K562 (cell line): ENCODE measurements around the gene SAT1. TPM values are rescaled to one million over a fixed set of nuclear protein-coding genes. Genes with fewer than 3 reads are reported as not detected.
A peak's percentile ranks its signal among the peaks of the same experiment; 100 is the strongest.

Experiments
- ATAC-seq: fragments of 200-7000 bp; cut with Tn5 transposase; 3 replicates; pipeline ENCODE4 v1.9.1; 2020; ENCODE audit warnings: moderate library complexity
- BruUV-seq: library from RNA; stranded (reverse); fragments of 400-500 nt; replicated peaks from 2 replicates; lab custom pipeline; 2021; lab: Mats Ljungman, UMichigan
- CTCF ChIA-PET: fragments of 300-600 bp; formaldehyde crosslinking; extraction: SDS; loops from one replicate; lab custom pipeline; 2021; ENCODE audit warnings: low intra/inter-chr PET ratio; lab: Yijun Ruan, JAX
- POLR2A ChIA-PET: fragments of 300-600, 350-650 bp; sonication (Branson Sonifier 250); formaldehyde crosslinking; extraction: SDS; loops from one replicate; lab custom pipeline; 2021; ENCODE audit warnings: antibody characterized with exemption, inconsistent platforms; lab: Yijun Ruan, JAX
- DNase-seq, 4 experiments: peaks; one replicate each; pipeline versions ENCODE4 v3.0.0 to v3.0.0-alpha.2; 2011 to 2018; ENCODE audit warnings: low spot score in 3 of 4, mixed read lengths in 3 of 4; ENCODE audit errors: extremely low read depth in 1 of 4
- FAIRE-seq: peaks from 2 replicates; lab custom pipeline; 2011; peaks lifted over from hg19 to GRCh38; lab: Jason Lieb, UNC
- H2AFZ ChIP-seq: 2 replicates; pipeline ENCODE4 v1.6.0; 2011; ENCODE audit warnings: low read depth, low read length, control low read depth, inconsistent platforms
- H3K27ac ChIP-seq: fragments of 200-600 bp; 3 replicates; pipeline ENCODE4 v1.8.0; 2011; ENCODE audit warnings: low read depth, mild to moderate bottlenecking, control low read depth, inconsistent platforms, low read length, moderate library complexity, mixed read lengths; ENCODE audit errors: extremely low read depth
- H3K27me3 ChIP-seq, 2 experiments: fragments of 300-600 bp in 1 of 2; 2 replicates in 1 of 2; 3 replicates in 1 of 2; pipeline versions ENCODE4 v1.6.0 to v1.8.0; 2011; ENCODE audit warnings: inconsistent platforms in 2 of 2, low read length in 2 of 2, mild to moderate bottlenecking in 1 of 2, mixed read lengths in 1 of 2, moderate library complexity in 1 of 2; ENCODE audit not compliant: control insufficient read depth in 2 of 2, insufficient read depth in 2 of 2
- H3K36me3 ChIP-seq: fragments of 300-600 bp; 3 replicates; pipeline ENCODE4 v1.8.0; 2011; ENCODE audit warnings: mild to moderate bottlenecking, low read length, inconsistent platforms; ENCODE audit not compliant: control insufficient read depth, insufficient read depth
- H3K4me1 ChIP-seq, 2 experiments: fragments of 200-600 bp in 1 of 2; replicated peaks in 1 of 2; 2 replicates in 1 of 2; 3 replicates in 1 of 2; pipeline versions ENCODE4 v1.5.1 to v1.8.0; 2011; ENCODE audit warnings: inconsistent platforms in 2 of 2, low read length in 2 of 2, mild to moderate bottlenecking in 1 of 2, mixed read lengths in 1 of 2, moderate library complexity in 1 of 2; ENCODE audit not compliant: control insufficient read depth in 2 of 2, insufficient read depth in 2 of 2
- H3K4me2 ChIP-seq: 2 replicates; pipeline ENCODE4 v1.6.1; 2011; ENCODE audit warnings: low read length, control low read depth, inconsistent platforms, mixed read lengths; ENCODE audit not compliant: insufficient read depth
- H3K4me3 ChIP-seq: fragments of 200-600 bp; sonication (generic), shearing (Covaris generic); 2 replicates; pipeline ENCODE4 v1.5.1; 2016; ENCODE audit warnings: control low read depth, inconsistent platforms
- H3K79me2 ChIP-seq: fragments of 200-600 bp; 3 replicates; pipeline ENCODE4 v1.8.0; 2011; ENCODE audit warnings: low read length, inconsistent platforms; ENCODE audit not compliant: control insufficient read depth, insufficient read depth
- H3K9ac ChIP-seq, 2 experiments: 2 replicates each; pipeline versions ENCODE4 v1.6.0 to v1.6.1; 2011; ENCODE audit warnings: low read depth in 2 of 2, low read length in 2 of 2, control low read depth in 1 of 2, inconsistent platforms in 1 of 2, mild to moderate bottlenecking in 1 of 2, mixed read lengths in 1 of 2; ENCODE audit not compliant: insufficient read depth in 1 of 2
- H3K9me1 ChIP-seq: one replicate; pipeline ENCODE4 v1.6.0; 2011; ENCODE audit warnings: inconsistent platforms, mild to moderate bottlenecking, low read length, moderate library complexity; ENCODE audit not compliant: control insufficient read depth, insufficient read depth
- H3K9me3 ChIP-seq: replicated peaks from 2 replicates; pipeline ENCODE4 v1.5.1; 2011; ENCODE audit warnings: low read depth, low read length, inconsistent platforms; ENCODE audit not compliant: control insufficient read depth, insufficient read depth
- H4K20me1 ChIP-seq: replicated peaks from 2 replicates; pipeline ENCODE4 v1.6.1; 2011; ENCODE audit warnings: low read length, inconsistent platforms, mixed read lengths; ENCODE audit not compliant: control insufficient read depth, insufficient read depth
- GATAD2A ChIP-seq: fragments of 450-650 bp; IDR thresholded peaks from 2 replicates; pipeline ENCODE4 v1.6.1; 2017
- HIVEP1 ChIP-seq: fragments of 250-450 bp; sonication (Bioruptor Pico); IDR thresholded peaks from 2 replicates; pipeline ENCODE4 v1.4.0; 2020; ENCODE audit warnings: mild to moderate bottlenecking
- HNRNPL ChIP-seq: fragments of 200-400 bp; formaldehyde crosslinking; IDR thresholded peaks from 2 replicates; pipeline ENCODE4 v1.6.1; 2017; ENCODE audit warnings: low read depth, mild to moderate bottlenecking, low read length
- PHF21A ChIP-seq: fragments of 450-650 bp; IDR thresholded peaks from 2 replicates; pipeline ENCODE4 v1.6.1; 2017; ENCODE audit warnings: low read depth, borderline replicate concordance
- POLR2B ChIP-seq: fragments of 450-650 bp; IDR thresholded peaks from 2 replicates; pipeline ENCODE4 v1.6.1; 2018; ENCODE audit warnings: low read depth; ENCODE audit not compliant: partially characterized antibody
- POLR3G ChIP-seq: IDR thresholded peaks from 2 replicates; pipeline ENCODE4 v1.6.1; 2011; ENCODE audit not compliant: insufficient read length, insufficient replicate concordance; ENCODE audit errors: extremely low read depth
- RBFOX2 ChIP-seq: fragments of 200-400 bp; formaldehyde crosslinking; IDR thresholded peaks from 2 replicates; pipeline ENCODE4 v1.6.1; 2017; ENCODE audit warnings: low read depth, mild to moderate bottlenecking, low read length, moderate library complexity
- SIN3A ChIP-seq, 2 experiments: fragments of 150-350 bp in 1 of 2; IDR thresholded peaks; 2 replicates each; pipeline ENCODE4 v1.6.1; 2011 to 2016; ENCODE audit warnings: borderline replicate concordance in 2 of 2, low read depth in 2 of 2, low read length in 2 of 2, mild to moderate bottlenecking in 2 of 2, moderate library complexity in 2 of 2; ENCODE audit not compliant: control insufficient read depth in 1 of 2
- WGBS: fragments of 100-300 bp; shearing (Covaris generic); methylation state at CpG from one replicate; pipeline ENCODE4 v1.1.6; 2016; ENCODE audit warnings: low coverage, mixed read lengths; ENCODE audit not compliant: insufficient coverage; ENCODE audit errors: missing lambda C conversion rate; 5-methylcytosine and 5-hydroxymethylcytosine counted together
- in situ Hi-C: fragments of 300-500 bp; cut with MboI; formaldehyde crosslinking; loops from 4 replicates; pipeline ENCODE4 v1.15.0; 2018; ENCODE audit warnings: inconsistent platforms, mixed read lengths
- intact Hi-C: fragments of 100-400 bp; cut with micrococcal nuclease; formaldehyde crosslinking; loops from 2 replicates; pipeline ENCODE4 v1.14.2; 2022
- polyA plus RNA-seq, 8 experiments: library from polyadenylated mRNA; depleted of rRNA in 4 of 8; stranded (reverse) in 5 of 8; unstranded in 3 of 8; fragments of >200 nt; fragmentation: Nextera tagmentation in 2 of 8; fragmentation: Illumina TruSeq in 1 of 8; extraction: Ambion mirVana in 2 of 8; extraction: Trizol in 1 of 8; gene quantifications; 2 replicates each; pipeline versions ENCODE4 v1.2.1 to v1.2.3, GENCODE V29; 2011 to 2014; ENCODE audit warnings: inconsistent platforms in 1 of 8, missing spikeins in 1 of 8
- total RNA-seq, 7 experiments: library from RNA; depleted of rRNA in 6 of 7; stranded (reverse); fragments of >200 nt in 6 of 7; fragmentation: Illumina TruSeq in 2 of 7; extraction: Trizol in 2 of 7; gene quantifications; 2 replicates each; pipeline versions ENCODE4 v1.2.1 to v1.2.3, GENCODE V29; 2011 to 2021; ENCODE audit warnings: low replicate concordance in 1 of 7
- TF ChIP-seq, protein P1 (sequence below): sonication (generic); formaldehyde crosslinking; IDR thresholded peaks from 2 replicates; pipeline ENCODE4 v1.8.0; 2022; ENCODE audit warnings: mild to moderate bottlenecking, missing genetic modification reagents
- TF ChIP-seq, protein P2 (sequence below): IDR thresholded peaks from 2 replicates; pipeline ENCODE4 v1.6.1; 2011; ENCODE audit not compliant: insufficient read length; ENCODE audit errors: extremely low read depth
- TF ChIP-seq, protein P3 (sequence below): fragments of 450-650 bp; IDR thresholded peaks from 2 replicates; pipeline ENCODE4 v1.6.1; 2016

Gene SAT1
- total and polyA plus RNA-seq, 9 of the 15 experiments (the other 6 are each of a cell fraction or from before 2014, with no cell fraction given), result 47.4 to 194 (median 74.1) TPM

DNA sequence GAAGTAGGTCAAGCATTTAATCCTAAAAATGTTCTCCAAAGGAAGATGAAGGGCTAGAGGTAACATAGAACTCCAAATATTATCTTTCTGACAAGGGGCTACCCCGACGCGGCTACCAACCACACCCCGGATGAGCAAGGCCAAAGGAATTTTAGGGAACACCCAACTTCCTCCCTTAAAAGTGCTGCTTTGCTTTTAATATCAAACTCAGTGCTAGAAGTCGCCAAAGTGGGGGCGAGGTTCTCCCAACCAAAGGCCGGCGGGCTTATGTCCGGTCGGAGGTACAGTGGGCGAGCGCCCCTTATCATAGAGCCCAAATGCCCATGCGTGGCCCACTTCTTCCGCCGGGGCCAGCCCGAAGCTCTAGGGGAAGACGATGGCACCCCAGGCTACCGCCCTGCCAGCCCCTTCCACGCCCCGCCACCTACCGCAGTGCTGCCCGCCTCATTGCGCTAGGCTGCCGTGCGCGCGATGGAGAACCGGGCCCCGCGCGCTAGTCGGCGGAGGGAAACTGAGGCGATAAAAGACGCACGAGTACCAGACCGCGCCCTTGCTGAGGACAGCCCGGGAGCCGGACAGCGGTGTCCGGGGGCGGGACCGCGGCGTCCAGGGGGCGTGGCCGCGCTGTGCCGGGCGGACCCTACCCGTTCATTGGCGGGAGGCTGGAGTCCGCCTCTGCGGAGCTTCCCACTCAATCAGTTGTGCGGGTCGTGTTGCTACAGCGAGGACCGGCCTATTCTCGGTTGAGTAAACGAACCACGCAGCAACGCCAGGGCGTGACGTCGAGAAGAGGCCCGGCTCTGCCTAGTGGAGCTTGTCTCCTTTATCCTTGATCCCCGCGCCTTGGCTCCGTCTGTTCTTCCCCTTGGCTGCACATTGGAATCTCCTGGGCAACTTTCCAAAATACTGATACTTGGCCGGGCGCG, 40.0 kb upstream of the SAT1 start, which contains the start of gene ACOT9:
TSS of gene ACOT9 (minus strand) at position 580 of the 926 bp plus-strand sequence. CDS start at position 448, 132 bp downstream.
- ChIA-PET CTCF (no interaction called here), POLR2A (interaction anchor here (0.6 to 1.2 kb wide), 7 partner anchors 10 to 137 kb away, joined by 3 to 9 read pairs (median 4); no protein-coding TSS in a partner anchor)
- Histone ChIP-seq H3K4me2 (peak within 1 kb of the TSS; percentile 89), H2AFZ (peak within 1 kb of the TSS; percentile 84), H3K9ac (peak within 1 kb of the TSS; percentile 73 to 92), H3K9me1 (no peaks in the 10 kb centered on the region), H3K4me3 (peak within 1 kb of the TSS; percentile 77), H3K27ac (peak within 1 kb of the TSS; percentile 70), H3K36me3 (no peaks in the 10 kb centered on the region), H3K9me3 (no peaks in the 10 kb centered on the region), H3K79me2 (peaks cover 43% of the 10 kb centered on the region), H3K27me3 (no peaks in the 10 kb centered on the region), H4K20me1 (0 out of 2 replicates have a peak, but pooled peaks cover 4% of the 10 kb centered on the region), H3K4me1 (peaks cover 9 to 15% of the 10 kb centered on the region in 2 experiments; a peak in 4 of 5 replicates)
- intact Hi-C loops (loop anchor here (2.0 to 5.0 kb wide), 2 partner anchors 39 to 44 kb away; partner anchors contain the start of gene SAT1), in situ Hi-C loops (no loop called here)
- 0% methylated on average over 20 of the region's 73 CpGs for WGBS
- FAIRE-seq (peak; percentile 97), DNase-seq (peak; percentile 93 to 95 (median 94)), ATAC-seq (peak; percentile 99)
- BruUV-seq, result TSS peak; percentile 67
- TF ChIP-seq, protein P1, sequence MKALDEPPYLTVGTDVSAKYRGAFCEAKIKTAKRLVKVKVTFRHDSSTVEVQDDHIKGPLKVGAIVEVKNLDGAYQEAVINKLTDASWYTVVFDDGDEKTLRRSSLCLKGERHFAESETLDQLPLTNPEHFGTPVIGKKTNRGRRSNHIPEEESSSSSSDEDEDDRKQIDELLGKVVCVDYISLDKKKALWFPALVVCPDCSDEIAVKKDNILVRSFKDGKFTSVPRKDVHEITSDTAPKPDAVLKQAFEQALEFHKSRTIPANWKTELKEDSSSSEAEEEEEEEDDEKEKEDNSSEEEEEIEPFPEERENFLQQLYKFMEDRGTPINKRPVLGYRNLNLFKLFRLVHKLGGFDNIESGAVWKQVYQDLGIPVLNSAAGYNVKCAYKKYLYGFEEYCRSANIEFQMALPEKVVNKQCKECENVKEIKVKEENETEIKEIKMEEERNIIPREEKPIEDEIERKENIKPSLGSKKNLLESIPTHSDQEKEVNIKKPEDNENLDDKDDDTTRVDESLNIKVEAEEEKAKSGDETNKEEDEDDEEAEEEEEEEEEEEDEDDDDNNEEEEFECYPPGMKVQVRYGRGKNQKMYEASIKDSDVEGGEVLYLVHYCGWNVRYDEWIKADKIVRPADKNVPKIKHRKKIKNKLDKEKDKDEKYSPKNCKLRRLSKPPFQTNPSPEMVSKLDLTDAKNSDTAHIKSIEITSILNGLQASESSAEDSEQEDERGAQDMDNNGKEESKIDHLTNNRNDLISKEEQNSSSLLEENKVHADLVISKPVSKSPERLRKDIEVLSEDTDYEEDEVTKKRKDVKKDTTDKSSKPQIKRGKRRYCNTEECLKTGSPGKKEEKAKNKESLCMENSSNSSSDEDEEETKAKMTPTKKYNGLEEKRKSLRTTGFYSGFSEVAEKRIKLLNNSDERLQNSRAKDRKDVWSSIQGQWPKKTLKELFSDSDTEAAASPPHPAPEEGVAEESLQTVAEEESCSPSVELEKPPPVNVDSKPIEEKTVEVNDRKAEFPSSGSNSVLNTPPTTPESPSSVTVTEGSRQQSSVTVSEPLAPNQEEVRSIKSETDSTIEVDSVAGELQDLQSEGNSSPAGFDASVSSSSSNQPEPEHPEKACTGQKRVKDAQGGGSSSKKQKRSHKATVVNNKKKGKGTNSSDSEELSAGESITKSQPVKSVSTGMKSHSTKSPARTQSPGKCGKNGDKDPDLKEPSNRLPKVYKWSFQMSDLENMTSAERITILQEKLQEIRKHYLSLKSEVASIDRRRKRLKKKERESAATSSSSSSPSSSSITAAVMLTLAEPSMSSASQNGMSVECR (CRISPR knock-in tag), result peak; percentile 42; the same call in 1 of the 2 replicates
- TF ChIP-seq POLR2B (peak; percentile 57), PHF21A (0 out of 2 replicates have a peak, but pooled peaks have one; percentile 30), HIVEP1 (CRISPR knock-in tag) (no peak), GATAD2A (0 out of 2 replicates have a peak, but pooled peaks have one; percentile 54), HNRNPL (peak; percentile 74), SIN3A (IDR thresholded peaks at IDR 0.05; ENCODE audit: borderline replicate concordance in 2 of 2, control insufficient read depth in 1 of 2, low read depth in 2 of 2, low read length in 2 of 2) (peak in 1 of 2 experiments; percentile 22; a peak in 1 of 4 replicates), RBFOX2 (peak; percentile 88), POLR3G (no peak)
- TF ChIP-seq, protein P2, sequence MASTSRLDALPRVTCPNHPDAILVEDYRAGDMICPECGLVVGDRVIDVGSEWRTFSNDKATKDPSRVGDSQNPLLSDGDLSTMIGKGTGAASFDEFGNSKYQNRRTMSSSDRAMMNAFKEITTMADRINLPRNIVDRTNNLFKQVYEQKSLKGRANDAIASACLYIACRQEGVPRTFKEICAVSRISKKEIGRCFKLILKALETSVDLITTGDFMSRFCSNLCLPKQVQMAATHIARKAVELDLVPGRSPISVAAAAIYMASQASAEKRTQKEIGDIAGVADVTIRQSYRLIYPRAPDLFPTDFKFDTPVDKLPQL, result no peak
- TF ChIP-seq, protein P3, sequence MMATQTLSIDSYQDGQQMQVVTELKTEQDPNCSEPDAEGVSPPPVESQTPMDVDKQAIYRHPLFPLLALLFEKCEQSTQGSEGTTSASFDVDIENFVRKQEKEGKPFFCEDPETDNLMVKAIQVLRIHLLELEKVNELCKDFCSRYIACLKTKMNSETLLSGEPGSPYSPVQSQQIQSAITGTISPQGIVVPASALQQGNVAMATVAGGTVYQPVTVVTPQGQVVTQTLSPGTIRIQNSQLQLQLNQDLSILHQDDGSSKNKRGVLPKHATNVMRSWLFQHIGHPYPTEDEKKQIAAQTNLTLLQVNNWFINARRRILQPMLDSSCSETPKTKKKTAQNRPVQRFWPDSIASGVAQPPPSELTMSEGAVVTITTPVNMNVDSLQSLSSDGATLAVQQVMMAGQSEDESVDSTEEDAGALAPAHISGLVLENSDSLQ, result peak; percentile 47
